Stimulated activated CD8-positive, alpha-beta memory T cell treated with anti-CD3 and anti-CD28 coated beads, Interleukin-15, amount 100 ng/mL, for 48 hours (primary cell): Measurements from ENCODE around the gene CEP350.
"Not testable (repeated sequence)": the region's sequence is repeated elsewhere in the genome, so short reads cannot be mapped to it uniquely, and the experiment has no call there.

Experiments
- DNase-seq, 2 donors: peaks; one replicate each; pipeline ENCODE4 v3.0.0-alpha.2; 2020; ENCODE audit warnings: low read depth in 2 of 2

CEP350 gene

GRCh38 chr1:179984101-179984500, 29.5 kb downstream of the CEP350 start:
- no peak for DNase-seq

- DNase-seq, result no peak
These were observed 30.3 kb downstream of the CEP350 start for GRCh38 chr1:179984942-179985341.

GRCh38 chr1:179990847-179991246, 36.2 kb downstream of the CEP350 start:
- DNase-seq, result no peak

- DNase-seq, result no peak
These were observed 41.0 kb downstream of the CEP350 start for GRCh38 chr1:179995576-179995975.

- no peak for DNase-seq
These were observed 41.5 kb downstream of the CEP350 start for GRCh38 chr1:179996099-179996498.

- no peak for DNase-seq
These were observed 46.0 kb downstream of the CEP350 start for GRCh38 chr1:180000575-180000974.

GRCh38 chr1:180002437-180002836, 47.8 kb downstream of the CEP350 start:
- DNase-seq, result no peak

GRCh38 chr1:180003026-180003695, 48.6 kb downstream of the CEP350 start:
- no peak for DNase-seq

GRCh38 chr1:180006762-180007161, 52.2 kb downstream of the CEP350 start:
- not testable (repeated sequence) for DNase-seq

- no peak for DNase-seq
These were observed 65.4 kb downstream of the CEP350 start for GRCh38 chr1:180020017-180020416.

GRCh38 chr1:180026556-180026955, 71.9 kb downstream of the CEP350 start:
- no peak for DNase-seq

GRCh38 chr1:180027949-180028445, 73.4 kb downstream of the CEP350 start:
- DNase-seq, result no peak

GRCh38 chr1:180028864-180029263, 74.3 kb downstream of the CEP350 start:
- DNase-seq, result no peak

GRCh38 chr1:180029524-180030135, 75.0 kb downstream of the CEP350 start:
- no peak for DNase-seq

- no peak for DNase-seq
These were observed 77.1 kb downstream of the CEP350 start for GRCh38 chr1:180031664-180032063.

- no peak for DNase-seq
These were observed 78.8 kb downstream of the CEP350 start for GRCh38 chr1:180033390-180033789.

- DNase-seq, result no peak
These were observed 85.4 kb downstream of the CEP350 start for GRCh38 chr1:180040034-180040433.

GRCh38 chr1:180041582-180041981, 87.0 kb downstream of the CEP350 start:
- DNase-seq, result no peak

GRCh38 chr1:180042988-180043622, 88.5 kb downstream of the CEP350 start:
- no peak for DNase-seq

- DNase-seq, result no peak
These were observed 89.2 kb downstream of the CEP350 start for GRCh38 chr1:180043785-180044184.

GRCh38 chr1:180046674-180047073, 92.1 kb downstream of the CEP350 start:
- no peak for DNase-seq

- no peak for DNase-seq
These were observed 99.3 kb downstream of the CEP350 start for GRCh38 chr1:180053594-180054567.
